ENCODE measurements around the gene CAMKMT.

CAMKMT gene

GRCh38 chr2:44358503-44358902, 3.2 kb upstream of the CAMKMT start:
- H3K27me3 ChIP-seq (ENCODE audit: low read length), result no peaks in the 10 kb centered on the region

GRCh38 chr2:44360749-44361329, 908 bp upstream of the CAMKMT start:
- H3K4me3 ChIP-seq (ENCODE audit: insufficient read depth, low read length, poor library complexity, severe bottlenecking), result peak overlapping the region; percentile 88

More at GRCh38 chr2:44358503-44358902, 3.2 kb upstream of the CAMKMT start:
- Histone ChIP-seq H2AFZ (ENCODE audit: low read depth, low read length, severe bottlenecking) (no peak overlapping the region), H3K9ac (ENCODE audit: low read length) (no peak overlapping the region), H3K79me2 (ENCODE audit: insufficient read depth, low read length) (peaks cover 53% of the 10 kb centered on the region), H4K20me1 (ENCODE audit: low read depth, low read length) (no peaks in the 10 kb centered on the region), H3K36me3 (ENCODE audit: low read length) (no peaks in the 10 kb centered on the region), H3K9me3 (ENCODE audit: insufficient read depth, low read length) (no peaks in the 10 kb centered on the region), H3K27ac (ENCODE audit: low read depth, low read length) (0 out of 2 replicates have a peak overlapping the region, but pooled peaks have one; percentile 31), H3K4me2 (ENCODE audit: low read depth, low read length, poor library complexity, severe bottlenecking) (peak overlapping the region; percentile 50), H3F3A (ENCODE audit: insufficient read depth) (peaks cover 8% of the 10 kb centered on the region; the same call in 1 of the 2 replicates), H3K9me2 (replicated peaks; ENCODE audit: insufficient read depth, low read length) (no peaks in the 10 kb centered on the region), H3K4me3 (ENCODE audit: insufficient read depth, low read length, poor library complexity, severe bottlenecking) (no peak overlapping the region)
- no peak for TF ChIP-seq EZH2phosphoT487 (conservative IDR thresholded peaks at IDR 0.05; ENCODE audit: low read length)
- TF ChIP-seq, protein P1, sequence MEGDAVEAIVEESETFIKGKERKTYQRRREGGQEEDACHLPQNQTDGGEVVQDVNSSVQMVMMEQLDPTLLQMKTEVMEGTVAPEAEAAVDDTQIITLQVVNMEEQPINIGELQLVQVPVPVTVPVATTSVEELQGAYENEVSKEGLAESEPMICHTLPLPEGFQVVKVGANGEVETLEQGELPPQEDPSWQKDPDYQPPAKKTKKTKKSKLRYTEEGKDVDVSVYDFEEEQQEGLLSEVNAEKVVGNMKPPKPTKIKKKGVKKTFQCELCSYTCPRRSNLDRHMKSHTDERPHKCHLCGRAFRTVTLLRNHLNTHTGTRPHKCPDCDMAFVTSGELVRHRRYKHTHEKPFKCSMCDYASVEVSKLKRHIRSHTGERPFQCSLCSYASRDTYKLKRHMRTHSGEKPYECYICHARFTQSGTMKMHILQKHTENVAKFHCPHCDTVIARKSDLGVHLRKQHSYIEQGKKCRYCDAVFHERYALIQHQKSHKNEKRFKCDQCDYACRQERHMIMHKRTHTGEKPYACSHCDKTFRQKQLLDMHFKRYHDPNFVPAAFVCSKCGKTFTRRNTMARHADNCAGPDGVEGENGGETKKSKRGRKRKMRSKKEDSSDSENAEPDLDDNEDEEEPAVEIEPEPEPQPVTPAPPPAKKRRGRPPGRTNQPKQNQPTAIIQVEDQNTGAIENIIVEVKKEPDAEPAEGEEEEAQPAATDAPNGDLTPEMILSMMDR (IDR thresholded peaks at IDR 0.05; ENCODE audit: insufficient read depth, low read length, poor library complexity, severe bottlenecking), result no peak

GRCh38 chr2:44362207-44363015, 664 bp downstream of the CAMKMT start:
- no peak for TF ChIP-seq EZH2phosphoT487 (conservative IDR thresholded peaks at IDR 0.05; ENCODE audit: low read length)
- TF ChIP-seq, protein P1 (IDR thresholded peaks at IDR 0.05; ENCODE audit: insufficient read depth, low read length, poor library complexity, severe bottlenecking), result no peak
- peak overlapping the region; percentile 97 for H3K4me2 ChIP-seq (ENCODE audit: low read depth, low read length, poor library complexity, severe bottlenecking)
- no peaks in the 10 kb centered on the region for H3K36me3 ChIP-seq (ENCODE audit: low read length)
- H3K4me3 ChIP-seq (ENCODE audit: insufficient read depth, low read length, poor library complexity, severe bottlenecking), result peak overlapping the region; percentile 88
- H2AFZ ChIP-seq (ENCODE audit: low read depth, low read length, severe bottlenecking), result peak overlapping the region; percentile 84
- H3K9me2 ChIP-seq (replicated peaks; ENCODE audit: insufficient read depth, low read length), result no peaks in the 10 kb centered on the region
- peaks cover 74% of the 10 kb centered on the region for H3K79me2 ChIP-seq (ENCODE audit: insufficient read depth, low read length)
- peak overlapping the region; percentile 86 for H3K9ac ChIP-seq (ENCODE audit: low read length)
- H3K9me3 ChIP-seq (ENCODE audit: insufficient read depth, low read length), result no peaks in the 10 kb centered on the region
- peaks cover 2% of the 10 kb centered on the region; the same call in 1 of the 2 replicates for H4K20me1 ChIP-seq (ENCODE audit: low read depth, low read length)
- peak overlapping the region; percentile 50 for H3K27ac ChIP-seq (ENCODE audit: low read depth, low read length)
- H3F3A ChIP-seq (ENCODE audit: insufficient read depth), result peaks cover 8% of the 10 kb centered on the region; the same call in 1 of the 2 replicates
- no peaks in the 10 kb centered on the region for H3K27me3 ChIP-seq (ENCODE audit: low read length)

More at GRCh38 chr2:44360749-44361329, 908 bp upstream of the CAMKMT start:
- H2AFZ ChIP-seq (ENCODE audit: low read depth, low read length, severe bottlenecking), result peak overlapping the region; percentile 94
- no peak for TF ChIP-seq EZH2phosphoT487 (conservative IDR thresholded peaks at IDR 0.05; ENCODE audit: low read length)
- TF ChIP-seq, protein P1 (IDR thresholded peaks at IDR 0.05; ENCODE audit: insufficient read depth, low read length, poor library complexity, severe bottlenecking), result no peak
- H3K4me2 ChIP-seq (ENCODE audit: low read depth, low read length, poor library complexity, severe bottlenecking), result peak overlapping the region; percentile 97
- no peaks in the 10 kb centered on the region for H3K27me3 ChIP-seq (ENCODE audit: low read length)
- H4K20me1 ChIP-seq (ENCODE audit: low read depth, low read length), result no peaks in the 10 kb centered on the region
- H3F3A ChIP-seq (ENCODE audit: insufficient read depth), result peaks cover 8% of the 10 kb centered on the region; the same call in 1 of the 2 replicates
- no peaks in the 10 kb centered on the region for H3K36me3 ChIP-seq (ENCODE audit: low read length)
- peak overlapping the region; percentile 89 for H3K27ac ChIP-seq (ENCODE audit: low read depth, low read length)
- no peaks in the 10 kb centered on the region for H3K9me2 ChIP-seq (replicated peaks; ENCODE audit: insufficient read depth, low read length)
- H3K9ac ChIP-seq (ENCODE audit: low read length), result peak overlapping the region; percentile 86
- H3K9me3 ChIP-seq (ENCODE audit: insufficient read depth, low read length), result no peaks in the 10 kb centered on the region
- H3K79me2 ChIP-seq (ENCODE audit: insufficient read depth, low read length), result peaks cover 66% of the 10 kb centered on the region
